CD4-positive, alpha-beta T cell (primary cell): ENCODE results near the gene UNKL. TPM values are rescaled to one million over a fixed set of nuclear protein-coding genes. Genes with fewer than 3 reads are reported as not detected.

Source experiments
- ATAC-seq: fragments of 200-7000 bp; cut with Tn5 transposase; one replicate; pipeline ENCODE4 v1.10.0; 2022; ENCODE audit warnings: mild to moderate bottlenecking; ENCODE audit not compliant: poor library complexity
- CTCF ChIA-PET: fragments of 350-600 bp; sonication (Branson Sonifier 250); formaldehyde crosslinking; loops from one replicate; lab custom pipeline; 2021; ENCODE audit warnings: antibody characterized with exemption, inconsistent platforms; lab: Charles Lee
- POLR2A ChIA-PET: fragments of 350-600 bp; sonication (Branson Sonifier 250); formaldehyde crosslinking; loops from one replicate; lab custom pipeline; 2021; ENCODE audit warnings: antibody characterized with exemption, inconsistent platforms; lab: Charles Lee
- DNase-seq, 14 experiments: peaks; one replicate each; pipeline ENCODE4 v3.0.0-alpha.2; 2013 to 2020; ENCODE audit warnings: mixed read lengths in 2 of 14
- H3K27ac ChIP-seq, 2 donors: one replicate each; pipeline versions ENCODE4 v1.5.1 to v1.7.0; 2013; ENCODE audit warnings: low read length in 2 of 2, low read depth in 1 of 2, mild to moderate bottlenecking in 1 of 2
- H3K27me3 ChIP-seq, 2 experiments: 1 replicate in 1 of 2; 2 replicates in 1 of 2; pipeline versions ENCODE4 v1.6.1 to v1.7.0; 2013; ENCODE audit warnings: low read length in 2 of 2, control low read depth in 1 of 2, mild to moderate bottlenecking in 1 of 2, moderate library complexity in 1 of 2; ENCODE audit not compliant: insufficient read depth in 2 of 2, control insufficient read depth in 1 of 2
- H3K36me3 ChIP-seq: one replicate; pipeline ENCODE4 v1.6.1; 2013; ENCODE audit warnings: low read length, control low read depth; ENCODE audit not compliant: insufficient read depth
- H3K4me1 ChIP-seq: one replicate; pipeline ENCODE4 v1.6.1; 2013; ENCODE audit warnings: low read length, control low read depth; ENCODE audit not compliant: insufficient read depth
- H3K4me3 ChIP-seq: one replicate; pipeline ENCODE4 v1.5.1; 2013; ENCODE audit warnings: mild to moderate bottlenecking, low read length, moderate library complexity
- H3K9me3 ChIP-seq, 2 experiments: 1 replicate in 1 of 2; 2 replicates in 1 of 2; pipeline versions ENCODE4 v1.6.1 to v1.7.0; 2013; ENCODE audit warnings: low read length in 2 of 2, mild to moderate bottlenecking in 2 of 2, control low read depth in 1 of 2, moderate library complexity in 1 of 2; ENCODE audit not compliant: control insufficient read depth in 1 of 2, insufficient read depth in 1 of 2
- H3K27ac Mint-ChIP-seq: one replicate; pipeline ENCODE4 v1.8.0; 2020; ENCODE audit warnings: mixed read lengths
- H3K27me3 Mint-ChIP-seq: one replicate; pipeline ENCODE4 v1.8.0; 2021; ENCODE audit warnings: mixed read lengths
- H3K36me3 Mint-ChIP-seq: one replicate; pipeline ENCODE4 v1.8.0; 2021; ENCODE audit warnings: low read depth, mixed read lengths
- H3K4me1 Mint-ChIP-seq: one replicate; pipeline ENCODE4 v1.8.0; 2021; ENCODE audit warnings: low read depth, mixed read lengths
- H3K4me3 Mint-ChIP-seq: one replicate; pipeline ENCODE4 v1.8.0; 2020; ENCODE audit warnings: mild to moderate bottlenecking, mixed read lengths
- H3K9me3 Mint-ChIP-seq: one replicate; pipeline ENCODE4 v1.8.0; 2020; ENCODE audit warnings: mixed read lengths
- CTCF ChIP-seq: fragments of 200-600 bp; IDR thresholded peaks from one replicate; pipeline ENCODE4 v1.8.0; 2022; ENCODE audit warnings: antibody characterized with exemption, mild to moderate bottlenecking
- intact Hi-C, 2 experiments: fragments of 100-400 bp; cut with DNase I in 1 of 2; cut with micrococcal nuclease in 1 of 2; formaldehyde crosslinking; loops; one replicate each; pipeline versions ENCODE4 v1.15.1 to v1.9.0; 2023 to 2025; cut with DNase I, micrococcal nuclease
- total RNA-seq, 174 experiments: library from RNA in 2 of 174; stranded (reverse) in 2 of 174; gene quantifications; one replicate each; pipeline ENCODE4 v1.2.3 and lab custom pipeline; 2021 to 2026

The UNKL gene
- total RNA-seq, 2 experiments from 2014 or later = 52.6 to 53.2 TPM

GRCh38 chr16:1426734-1427471, 12.4 kb upstream of the UNKL start:
- H3K4me3 Mint-ChIP-seq = no peak overlapping the region
- ATAC-seq (no peak), DNase-seq (no peak)
- ChIA-PET CTCF (no interaction called here), POLR2A (interaction anchor here (1.1 to 1.9 kb wide), 2 partner anchors 107 to 251 kb away, joined by 3 to 7 read pairs; partner anchors contain the start of genes JPT2 and TMEM204)
- no peaks in the 10 kb centered on the region for H3K27me3 ChIP-seq
- intact Hi-C loops = loop anchor here in 1 of 2 experiments (10.0 kb wide), 1 partner anchor 48 kb away; the partner anchor contains the start of gene CLCN7
- H3K9me3 Mint-ChIP-seq = no peaks in the 10 kb centered on the region
- H3K36me3 ChIP-seq = no peaks in the 10 kb centered on the region
- no peak overlapping the region for H3K4me3 ChIP-seq
- TF ChIP-seq CTCF = no peak
- peaks cover 9% of the 10 kb centered on the region for H3K4me1 ChIP-seq
- H3K27ac Mint-ChIP-seq = no peak overlapping the region
- H3K27ac ChIP-seq = no peak overlapping the region
- no peaks in the 10 kb centered on the region for H3K36me3 Mint-ChIP-seq
- H3K27me3 Mint-ChIP-seq = no peaks in the 10 kb centered on the region
- H3K4me1 Mint-ChIP-seq = no peaks in the 10 kb centered on the region
- no peaks in the 10 kb centered on the region for H3K9me3 ChIP-seq

GRCh38 chr16:1425616-1426370, 11.3 kb upstream of the UNKL start:
- H3K27ac ChIP-seq = no peak overlapping the region
- intact Hi-C loops = loop anchor here in 1 of 2 experiments (10.0 kb wide), 1 partner anchor 49 kb away; the partner anchor contains the start of gene CLCN7

More at GRCh38 chr16:1425616-1426370, 11.3 kb upstream of the UNKL start:
- TF ChIP-seq CTCF = no peak
- H3K27me3 Mint-ChIP-seq = no peaks in the 10 kb centered on the region
- Histone ChIP-seq H3K4me3 (no peak overlapping the region), H3K9me3 (no peaks in the 10 kb centered on the region), H3K4me1 (peaks cover 19% of the 10 kb centered on the region), H3K36me3 (no peaks in the 10 kb centered on the region), H3K27me3 (no peaks in the 10 kb centered on the region)
- no peak for DNase-seq
- peaks cover 4% of the 10 kb centered on the region for H3K36me3 Mint-ChIP-seq
- H3K4me3 Mint-ChIP-seq = no peak overlapping the region
- POLR2A ChIA-PET = interaction anchor here (1.9 kb wide), 1 partner anchor 108 kb away, joined by 7 read pairs; the partner anchor contains the start of gene TMEM204
- CTCF ChIA-PET = no interaction called here
- no peaks in the 10 kb centered on the region for H3K9me3 Mint-ChIP-seq
- no peak overlapping the region for H3K27ac Mint-ChIP-seq
- peaks cover 6% of the 10 kb centered on the region for H3K4me1 Mint-ChIP-seq
- ATAC-seq = no peak
